IMR-90 (cell line): ENCODE results near the gene IQCM. TPM values are rescaled to one million over a fixed set of nuclear protein-coding genes. Genes with fewer than 3 reads are reported as not detected.
"Not testable (repeated sequence)": the region's sequence is repeated elsewhere in the genome, so short reads cannot be mapped to it uniquely, and the experiment has no call there.

Experiments used
- ATAC-seq: fragments of 200-7000 bp; cut with Tn5 transposase; 2 replicates; pipeline ENCODE4 v1.9.1; 2020; ENCODE audit warnings: low read depth, mild to moderate bottlenecking, moderate library complexity
- BruUV-seq: library from RNA; stranded (reverse); fragments of 400-500 nt; replicated peaks from 2 replicates; lab custom pipeline; 2021; lab: Mats Ljungman, UMichigan
- CTCF ChIA-PET: fragments of 300-600 bp; formaldehyde crosslinking; extraction: SDS; loops from one replicate; lab custom pipeline; 2021; ENCODE audit warnings: antibody characterized with exemption; lab: Yijun Ruan, JAX
- POLR2A ChIA-PET: fragments of 300-600 bp; sonication (Branson Sonifier 250); formaldehyde crosslinking; loops from one replicate; lab custom pipeline; 2022; ENCODE audit warnings: antibody characterized with exemption; ENCODE audit not compliant: unreplicated experiment; lab: Charles Lee
- DNase-seq: peaks from one replicate; pipeline ENCODE4 v3.0.0; 2013
- H2AFZ ChIP-seq: replicated peaks from 2 replicates; pipeline ENCODE3; 2013; ENCODE audit warnings: low read length, mild to moderate bottlenecking; ENCODE audit not compliant: poor library complexity
- H2AK5ac ChIP-seq: 2 replicates; pipeline ENCODE4 v1.6.1; 2013; ENCODE audit warnings: low read depth, low read length, inconsistent platforms
- H2AK9ac ChIP-seq: replicated peaks from 2 replicates; pipeline ENCODE3; 2013; ENCODE audit warnings: mild to moderate bottlenecking, low read depth, low read length, moderate library complexity; ENCODE audit not compliant: poor library complexity
- H2BK120ac ChIP-seq: 2 replicates; pipeline ENCODE4 v1.6.1; 2013; ENCODE audit warnings: low read depth, low read length, inconsistent platforms
- H2BK15ac ChIP-seq: 3 replicates; pipeline ENCODE4 v1.6.1; 2013; ENCODE audit warnings: low read depth, low read length, inconsistent platforms
- H2BK20ac ChIP-seq: 2 replicates; pipeline ENCODE4 v1.6.1; 2013; ENCODE audit warnings: low read depth, mild to moderate bottlenecking, inconsistent platforms, low read length, moderate library complexity
- H2BK5ac ChIP-seq: 2 replicates; pipeline ENCODE4 v1.6.1; 2013; ENCODE audit warnings: mild to moderate bottlenecking, low read depth, low read length, inconsistent platforms; ENCODE audit not compliant: poor library complexity, severe bottlenecking
- H3K14ac ChIP-seq: replicated peaks from 2 replicates; pipeline ENCODE4 v1.6.1; 2013; ENCODE audit warnings: low read depth, low read length, inconsistent platforms
- H3K18ac ChIP-seq: 2 replicates; pipeline ENCODE4 v1.6.1; 2013; ENCODE audit warnings: low read depth, low read length, control low read depth
- H3K23ac ChIP-seq: 2 replicates; pipeline ENCODE4 v1.6.1; 2013; ENCODE audit warnings: low read depth, low read length, inconsistent platforms
- H3K27ac ChIP-seq: 2 replicates; pipeline ENCODE4 v1.5.1; 2013; ENCODE audit warnings: mild to moderate bottlenecking, control low read depth, low read length; ENCODE audit not compliant: insufficient read depth
- H3K27me3 ChIP-seq: 2 replicates; pipeline ENCODE4 v1.6.1; 2013; ENCODE audit warnings: low read length; ENCODE audit not compliant: control insufficient read depth, insufficient read depth
- H3K36me3 ChIP-seq: 2 replicates; pipeline ENCODE4 v1.6.1; 2013; ENCODE audit warnings: low read length, mixed read lengths; ENCODE audit not compliant: control insufficient read depth, insufficient read depth
- H3K4ac ChIP-seq: 2 replicates; pipeline ENCODE4 v1.6.1; 2013; ENCODE audit warnings: low read depth, low read length, inconsistent platforms
- H3K4me1 ChIP-seq: 2 replicates; pipeline ENCODE4 v1.6.1; 2013; ENCODE audit warnings: low read length, mixed read lengths; ENCODE audit not compliant: control insufficient read depth, insufficient read depth
- H3K4me2 ChIP-seq: 2 replicates; pipeline ENCODE4 v1.6.1; 2013; ENCODE audit warnings: low read depth, mild to moderate bottlenecking, control low read depth, low read length, moderate library complexity
- H3K4me3 ChIP-seq: 2 replicates; pipeline ENCODE4 v1.5.1; 2013; ENCODE audit warnings: low read depth, mild to moderate bottlenecking, control low read depth, low read length, moderate library complexity; ENCODE audit not compliant: insufficient read depth
- H3K56ac ChIP-seq: 2 replicates; pipeline ENCODE4 v1.6.1; 2013; ENCODE audit warnings: low read length, inconsistent platforms; ENCODE audit not compliant: insufficient read depth; ENCODE audit errors: extremely low read depth
- H3K79me1 ChIP-seq, 2 experiments: 2 replicates each; pipeline ENCODE4 v1.6.1; 2013; ENCODE audit warnings: low read length in 2 of 2, inconsistent platforms in 1 of 2, low read depth in 1 of 2
- H3K9ac ChIP-seq: 2 replicates; pipeline ENCODE4 v1.6.1; 2013; ENCODE audit warnings: low read depth, low read length, control low read depth
- H3K9me1 ChIP-seq: 2 replicates; pipeline ENCODE4 v1.6.1; 2013; ENCODE audit warnings: low read length, inconsistent platforms; ENCODE audit not compliant: insufficient read depth
- H3K9me3 ChIP-seq: 2 replicates; pipeline ENCODE4 v1.6.1; 2013; ENCODE audit warnings: low read length; ENCODE audit not compliant: control insufficient read depth, insufficient read depth
- H4K20me1 ChIP-seq: 2 replicates; pipeline ENCODE4 v1.6.1; 2013; ENCODE audit warnings: low read length, inconsistent platforms; ENCODE audit not compliant: insufficient read depth
- H4K5ac ChIP-seq: 2 replicates; pipeline ENCODE4 v1.6.1; 2013; ENCODE audit warnings: mild to moderate bottlenecking, low read depth, low read length, control low read depth
- H4K8ac ChIP-seq, 2 experiments: 2 replicates each; pipeline ENCODE4 v1.6.1; 2013; ENCODE audit warnings: low read depth in 2 of 2, low read length in 2 of 2, control low read depth in 1 of 2, inconsistent platforms in 1 of 2
- H4K91ac ChIP-seq: 2 replicates; pipeline ENCODE4 v1.6.1; 2013; ENCODE audit warnings: low read depth, low read length, inconsistent platforms; ENCODE audit not compliant: insufficient read depth
- CTCF ChIP-seq: conservative IDR thresholded peaks from 2 replicates; pipeline ENCODE4 v1.5.1; 2012; ENCODE audit warnings: mild to moderate bottlenecking, low read depth, low read length, improper control_type of control experiment
- MXI1 ChIP-seq: IDR thresholded peaks from 2 replicates; pipeline ENCODE4 v1.6.1; 2012; ENCODE audit warnings: low read depth, mild to moderate bottlenecking, low read length, moderate library complexity, borderline replicate concordance
- NFE2L2 ChIP-seq: fragments of 150-350 bp; IDR thresholded peaks from 2 replicates; pipeline ENCODE4 v1.6.1; 2016; ENCODE audit warnings: low read depth, mild to moderate bottlenecking, low read length
- RAD21 ChIP-seq: IDR thresholded peaks from 2 replicates; pipeline ENCODE4 v1.6.1; 2012; ENCODE audit warnings: low read length, improper control_type of control experiment
- RFX5 ChIP-seq: IDR thresholded peaks from 2 replicates; pipeline ENCODE4 v1.8.0; 2012; ENCODE audit warnings: low read depth, mild to moderate bottlenecking, low read length, moderate library complexity
- WGBS, 2 experiments: methylation state at CpG; one replicate each; pipeline versions ENCODE4 v1.1.5 to v1.1.7; 2013; ENCODE audit warnings: missing lambda C conversion rate in 2 of 2; ENCODE audit not compliant: insufficient read length in 1 of 2; ENCODE audit errors: extremely low coverage in 2 of 2; 5-methylcytosine and 5-hydroxymethylcytosine counted together
- dilution Hi-C: fragments of 300-500 bp; cut with HindIII; formaldehyde crosslinking; loops from one replicate; pipeline ENCODE4 v1.14.3; 2018; ENCODE audit warnings: low sequenced_read_pairs; ENCODE audit not compliant: unreplicated experiment
- in situ Hi-C: fragments of 300-500 bp; cut with MboI; formaldehyde crosslinking; loops from 3 replicates; pipeline ENCODE4 v1.14.3; 2019; ENCODE audit warnings: low sequenced_read_pairs, inconsistent platforms, mixed read lengths
- intact Hi-C: fragments of 100-400 bp; cut with micrococcal nuclease; formaldehyde crosslinking; loops from 2 replicates; pipeline ENCODE4 v1.10.0; 2022
- polyA plus RNA-seq, 3 experiments: library from polyadenylated mRNA; depleted of rRNA; stranded (reverse); fragments of >200 nt; gene quantifications; 2 replicates each; pipeline ENCODE4 v1.2.3, GENCODE V29; 2012; ENCODE audit warnings: low replicate concordance in 1 of 3
- total RNA-seq: library from RNA; depleted of rRNA; stranded (reverse); fragments of >200 nt; gene quantifications from 2 replicates; pipeline ENCODE4 v1.2.3, GENCODE V29; 2012

IQCM gene
- total and polyA plus RNA-seq, 2 of the 4 experiments (the other 2 are of a cell fraction), result not detected

- CTCF ChIA-PET, result no interaction called here
- Histone ChIP-seq H4K91ac (no peak overlapping the region), H3K9ac (no peak overlapping the region), H3K36me3 (no peaks in the 10 kb centered on the region), H2BK15ac (no peak overlapping the region), H3K4me3 (no peak overlapping the region), H3K18ac (no peak overlapping the region), H3K4me2 (no peak overlapping the region), H2BK5ac (no peak overlapping the region), H3K27ac (no peak overlapping the region), H4K8ac (no peak overlapping the region), H2AFZ (no peak overlapping the region), H2BK20ac (no peak overlapping the region), H3K9me1 (no peaks in the 10 kb centered on the region), H3K56ac (no peak overlapping the region), H3K4ac (no peak overlapping the region), H2BK120ac (no peak overlapping the region), H3K9me3 (no peaks in the 10 kb centered on the region), H2AK5ac (no peak overlapping the region), H3K27me3 (no peaks in the 10 kb centered on the region), H4K20me1 (no peaks in the 10 kb centered on the region), H3K79me1 (no peaks in the 10 kb centered on the region), H3K4me1 (no peaks in the 10 kb centered on the region), H3K14ac (no peak overlapping the region), H3K23ac (no peak overlapping the region), H2AK9ac (no peak overlapping the region), H4K5ac (no peak overlapping the region)
- DNase-seq (no peak), ATAC-seq (no peak)
- in situ Hi-C loops (no loop called here), intact Hi-C loops (no loop called here), dilution Hi-C loops (no loop called here)
- TF ChIP-seq CTCF, result no peak
- no peak for TF ChIP-seq RFX5
- no peak for TF ChIP-seq MXI1
- no peak for TF ChIP-seq NFE2L2
- no peak for TF ChIP-seq RAD21
- no TSS peak for BruUV-seq
- POLR2A ChIA-PET, result no interaction called here
These were observed 472.0 kb downstream of the IQCM start for GRCh38 chr4:149343614-149344013.

GRCh38 chr4:149341117-149341516 lies 474.5 kb downstream of the IQCM start:
- H4K5ac ChIP-seq, H3K56ac ChIP-seq, H3K4me1 ChIP-seq, H2AK5ac ChIP-seq, H4K8ac ChIP-seq, H2BK20ac ChIP-seq, H3K23ac ChIP-seq, H3K36me3 ChIP-seq, H3K4me2 ChIP-seq, BruUV-seq, H4K91ac ChIP-seq, H3K9me1 ChIP-seq, intact Hi-C loops, H3K9me3 ChIP-seq, H2BK15ac ChIP-seq, in situ Hi-C loops, H3K79me1 ChIP-seq, H2AK9ac ChIP-seq, ATAC-seq, H3K27me3 ChIP-seq, CTCF ChIA-PET, POLR2A ChIA-PET, DNase-seq, H2BK5ac ChIP-seq, H2BK120ac ChIP-seq, H3K14ac ChIP-seq, H3K27ac ChIP-seq, H3K4me3 ChIP-seq, H3K4ac ChIP-seq, H2AFZ ChIP-seq, H3K18ac ChIP-seq, H4K20me1 ChIP-seq, H3K9ac ChIP-seq, dilution Hi-C loops: not testable (repeated sequence)
- 75% methylated on average over 1 of the region's 5 CpGs; no CpG with 5 or more reads in 1 of the 2 experiments for WGBS, 2 experiments
